K562 (cell line): Measurements from ENCODE around the gene ZNF548. TPM values are rescaled to one million over a fixed set of nuclear protein-coding genes. Genes with fewer than 3 reads are reported as not detected.

Experiments
- FOXP1 ChIP-seq: sonication (generic); formaldehyde crosslinking; IDR thresholded peaks from 2 replicates; pipeline ENCODE4 v1.8.0; 2022; ENCODE audit warnings: mild to moderate bottlenecking, missing genetic modification reagents
- GATA2 ChIP-seq: sonication (generic); formaldehyde crosslinking; IDR thresholded peaks from 2 replicates; pipeline ENCODE4 v1.4.0; 2020; ENCODE audit warnings: mild to moderate bottlenecking, missing genetic modification reagents
- GATAD2B ChIP-seq: fragments of 450-650 bp; IDR thresholded peaks from 2 replicates; pipeline ENCODE4 v1.6.1; 2017; ENCODE audit warnings: mild to moderate bottlenecking, borderline replicate concordance
- ILK ChIP-seq: fragments of 450-650 bp; IDR thresholded peaks from 2 replicates; pipeline ENCODE4 v1.6.1; 2016; ENCODE audit warnings: missing genetic modification characterization, low read depth, mild to moderate bottlenecking, missing compliant biosample characterization, moderate library complexity, borderline replicate concordance
- MYBL2 ChIP-seq, 2 experiments: fragments of 450-650 bp in 1 of 2; sonication (generic) in 1 of 2; formaldehyde crosslinking in 1 of 2; IDR thresholded peaks; 2 replicates each; pipeline versions ENCODE4 v1.6.1 to v1.8.1; 2017 to 2022; ENCODE audit warnings: borderline replicate concordance in 1 of 2, inconsistent platforms in 1 of 2, low read depth in 1 of 2, mild to moderate bottlenecking in 1 of 2, missing genetic modification reagents in 1 of 2, moderate library complexity in 1 of 2
- NCOR1 ChIP-seq: fragments of 450-650 bp; IDR thresholded peaks from 2 replicates; pipeline ENCODE4 v1.6.1; 2016; ENCODE audit warnings: mild to moderate bottlenecking, moderate library complexity
- NEUROD1 ChIP-seq: fragments of 150-350 bp; IDR thresholded peaks from 2 replicates; pipeline ENCODE4 v1.6.1; 2014; ENCODE audit warnings: borderline replicate concordance, low read length, low read depth; ENCODE audit not compliant: partially characterized antibody
- NR3C1 ChIP-seq: sonication (generic); formaldehyde crosslinking; IDR thresholded peaks from 2 replicates; pipeline ENCODE4 v1.8.1; 2022; ENCODE audit warnings: missing genetic modification reagents
- PYGO2 ChIP-seq: fragments of 450-650 bp; IDR thresholded peaks from 2 replicates; pipeline ENCODE4 v1.6.1; 2016; ENCODE audit warnings: mild to moderate bottlenecking, missing genetic modification characterization, moderate library complexity, missing compliant biosample characterization
- XRCC4 ChIP-seq: IDR thresholded peaks from one replicate; pipeline ENCODE4 v1.6.1; 2011; ENCODE audit not compliant: insufficient read depth, insufficient read length; ENCODE audit errors: extremely low read depth
- ZBTB7A ChIP-seq: IDR thresholded peaks from 2 replicates; pipeline ENCODE4 v1.6.1; 2011; ENCODE audit warnings: low read depth, mild to moderate bottlenecking, low read length, moderate library complexity, borderline replicate concordance; ENCODE audit not compliant: control insufficient read depth
- ZFP36 ChIP-seq: fragments of 150-350 bp; IDR thresholded peaks from 2 replicates; pipeline ENCODE4 v1.6.1; 2018; ENCODE audit warnings: low read length, low read depth; ENCODE audit not compliant: partially characterized antibody
- ZKSCAN3 ChIP-seq: fragments of 250-450 bp; sonication (Bioruptor Pico); IDR thresholded peaks from 2 replicates; pipeline ENCODE4 v1.4.0; 2020
- ZNF586 ChIP-seq: fragments of 450-650 bp; formaldehyde crosslinking; conservative IDR thresholded peaks from 2 replicates; pipeline ENCODE4 v1.4.0; 2020; ENCODE audit warnings: mild to moderate bottlenecking, moderate library complexity
- polyA plus RNA-seq, 8 experiments: library from polyadenylated mRNA; depleted of rRNA in 4 of 8; stranded (reverse) in 5 of 8; unstranded in 3 of 8; fragments of >200 nt; fragmentation: Nextera tagmentation in 2 of 8; fragmentation: Illumina TruSeq in 1 of 8; extraction: Ambion mirVana in 2 of 8; extraction: Trizol in 1 of 8; gene quantifications; 2 replicates each; pipeline versions ENCODE4 v1.2.1 to v1.2.3, GENCODE V29; 2011 to 2014; ENCODE audit warnings: inconsistent platforms in 1 of 8, missing spikeins in 1 of 8
- total RNA-seq, 7 experiments: library from RNA; depleted of rRNA in 6 of 7; stranded (reverse); fragments of >200 nt in 6 of 7; fragmentation: Illumina TruSeq in 2 of 7; extraction: Trizol in 2 of 7; gene quantifications; 2 replicates each; pipeline versions ENCODE4 v1.2.1 to v1.2.3, GENCODE V29; 2011 to 2021; ENCODE audit warnings: low replicate concordance in 1 of 7
- TF ChIP-seq, protein P1 (sequence below): sonication (generic); formaldehyde crosslinking; IDR thresholded peaks from 2 replicates; pipeline ENCODE4 v1.8.0; 2023; ENCODE audit warnings: mild to moderate bottlenecking, missing genetic modification reagents
- TF ChIP-seq, protein P2 (sequence below), 2 experiments: fragments of 450-650 bp in 1 of 2; sonication (generic) in 1 of 2; formaldehyde crosslinking in 1 of 2; IDR thresholded peaks in 1 of 2; conservative IDR thresholded peaks in 1 of 2; 2 replicates each; pipeline versions ENCODE4 v1.6.1 to v1.8.1; 2016 to 2023; ENCODE audit warnings: mild to moderate bottlenecking in 2 of 2, moderate library complexity in 2 of 2, inconsistent platforms in 1 of 2, missing genetic modification reagents in 1 of 2
- TF ChIP-seq, protein P3 (sequence below): fragments of 250-450 bp; sonication (Bioruptor Pico); IDR thresholded peaks from 2 replicates; pipeline ENCODE4 v1.4.0; 2020; ENCODE audit warnings: mild to moderate bottlenecking, moderate library complexity, borderline replicate concordance

Gene ZNF548
- total and polyA plus RNA-seq, 9 of the 15 experiments (the other 6 are each of a cell fraction or from before 2014, with no cell fraction given), result 1.5 to 8.7 (median 4.5) TPM

DNA sequence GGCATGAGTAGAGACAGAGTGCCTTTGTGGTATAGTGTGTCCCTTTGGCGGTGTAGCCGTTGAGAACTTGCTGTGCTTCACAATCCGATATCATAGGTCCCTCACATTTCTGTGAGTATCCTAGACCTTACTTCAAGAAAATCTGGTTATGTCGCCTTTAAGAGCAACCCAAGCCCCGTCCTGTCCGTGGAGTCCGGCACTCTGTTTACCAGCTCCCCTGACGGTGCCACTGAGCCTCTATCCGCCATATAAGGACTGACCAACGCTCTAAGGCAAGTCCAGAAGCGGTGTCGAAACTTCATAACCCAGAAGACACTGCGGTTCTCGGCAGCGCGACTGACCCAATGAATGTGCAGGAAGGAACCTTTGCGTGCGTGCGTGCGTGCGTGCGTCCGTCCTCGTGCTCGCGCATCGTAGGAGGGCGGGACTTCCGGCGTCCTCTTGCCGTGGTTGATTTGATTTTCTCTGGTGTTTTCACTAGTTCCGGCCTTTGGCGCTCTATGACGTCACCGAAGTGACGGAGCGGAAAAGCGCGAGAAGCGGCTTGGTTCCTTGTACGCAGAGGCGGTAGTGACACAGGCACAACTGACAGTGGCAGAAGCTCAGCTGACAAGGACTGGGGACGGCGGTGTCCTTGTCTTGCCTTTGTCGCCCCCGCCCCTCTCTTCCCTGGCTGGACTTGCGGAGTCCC is 26.5 kb upstream of the ZNF548 start, which contains the start of the genes TRAPPC2B and ZNF547 (continued):
- TF ChIP-seq GATA2 (CRISPR knock-in tag), result no peak
- TF ChIP-seq ZBTB7A, result no peak
- TF ChIP-seq, protein P1, sequence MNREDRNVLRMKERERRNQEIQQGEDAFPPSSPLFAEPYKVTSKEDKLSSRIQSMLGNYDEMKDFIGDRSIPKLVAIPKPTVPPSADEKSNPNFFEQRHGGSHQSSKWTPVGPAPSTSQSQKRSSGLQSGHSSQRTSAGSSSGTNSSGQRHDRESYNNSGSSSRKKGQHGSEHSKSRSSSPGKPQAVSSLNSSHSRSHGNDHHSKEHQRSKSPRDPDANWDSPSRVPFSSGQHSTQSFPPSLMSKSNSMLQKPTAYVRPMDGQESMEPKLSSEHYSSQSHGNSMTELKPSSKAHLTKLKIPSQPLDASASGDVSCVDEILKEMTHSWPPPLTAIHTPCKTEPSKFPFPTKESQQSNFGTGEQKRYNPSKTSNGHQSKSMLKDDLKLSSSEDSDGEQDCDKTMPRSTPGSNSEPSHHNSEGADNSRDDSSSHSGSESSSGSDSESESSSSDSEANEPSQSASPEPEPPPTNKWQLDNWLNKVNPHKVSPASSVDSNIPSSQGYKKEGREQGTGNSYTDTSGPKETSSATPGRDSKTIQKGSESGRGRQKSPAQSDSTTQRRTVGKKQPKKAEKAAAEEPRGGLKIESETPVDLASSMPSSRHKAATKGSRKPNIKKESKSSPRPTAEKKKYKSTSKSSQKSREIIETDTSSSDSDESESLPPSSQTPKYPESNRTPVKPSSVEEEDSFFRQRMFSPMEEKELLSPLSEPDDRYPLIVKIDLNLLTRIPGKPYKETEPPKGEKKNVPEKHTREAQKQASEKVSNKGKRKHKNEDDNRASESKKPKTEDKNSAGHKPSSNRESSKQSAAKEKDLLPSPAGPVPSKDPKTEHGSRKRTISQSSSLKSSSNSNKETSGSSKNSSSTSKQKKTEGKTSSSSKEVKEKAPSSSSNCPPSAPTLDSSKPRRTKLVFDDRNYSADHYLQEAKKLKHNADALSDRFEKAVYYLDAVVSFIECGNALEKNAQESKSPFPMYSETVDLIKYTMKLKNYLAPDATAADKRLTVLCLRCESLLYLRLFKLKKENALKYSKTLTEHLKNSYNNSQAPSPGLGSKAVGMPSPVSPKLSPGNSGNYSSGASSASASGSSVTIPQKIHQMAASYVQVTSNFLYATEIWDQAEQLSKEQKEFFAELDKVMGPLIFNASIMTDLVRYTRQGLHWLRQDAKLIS (CRISPR knock-in tag), result no peak
- no peak for TF ChIP-seq ILK (tag)
- TF ChIP-seq XRCC4, result no peak
- TF ChIP-seq, protein P2, sequence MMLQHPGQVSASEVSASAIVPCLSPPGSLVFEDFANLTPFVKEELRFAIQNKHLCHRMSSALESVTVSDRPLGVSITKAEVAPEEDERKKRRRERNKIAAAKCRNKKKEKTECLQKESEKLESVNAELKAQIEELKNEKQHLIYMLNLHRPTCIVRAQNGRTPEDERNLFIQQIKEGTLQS (IDR thresholded peaks at IDR 0.05), result peak; percentile 98
- TF ChIP-seq, protein P2 (CRISPR knock-in tag; conservative IDR thresholded peaks at IDR 0.05), result no peak
- TF ChIP-seq PYGO2 (tag), result no peak
- no peak for TF ChIP-seq MYBL2 (IDR thresholded peaks at IDR 0.05; ENCODE audit: low read depth)
- TF ChIP-seq MYBL2 (CRISPR knock-in tag; IDR thresholded peaks at IDR 0.05; ENCODE audit: borderline replicate concordance), result no peak
- no peak for TF ChIP-seq NCOR1
- no peak for TF ChIP-seq ZFP36
- no peak for TF ChIP-seq NR3C1 (CRISPR knock-in tag)
- TF ChIP-seq ZNF586 (CRISPR knock-in tag), result no peak
- TF ChIP-seq FOXP1 (CRISPR knock-in tag), result no peak
- no peak for TF ChIP-seq NEUROD1
- no peak for TF ChIP-seq GATAD2B
- TF ChIP-seq, protein P3, sequence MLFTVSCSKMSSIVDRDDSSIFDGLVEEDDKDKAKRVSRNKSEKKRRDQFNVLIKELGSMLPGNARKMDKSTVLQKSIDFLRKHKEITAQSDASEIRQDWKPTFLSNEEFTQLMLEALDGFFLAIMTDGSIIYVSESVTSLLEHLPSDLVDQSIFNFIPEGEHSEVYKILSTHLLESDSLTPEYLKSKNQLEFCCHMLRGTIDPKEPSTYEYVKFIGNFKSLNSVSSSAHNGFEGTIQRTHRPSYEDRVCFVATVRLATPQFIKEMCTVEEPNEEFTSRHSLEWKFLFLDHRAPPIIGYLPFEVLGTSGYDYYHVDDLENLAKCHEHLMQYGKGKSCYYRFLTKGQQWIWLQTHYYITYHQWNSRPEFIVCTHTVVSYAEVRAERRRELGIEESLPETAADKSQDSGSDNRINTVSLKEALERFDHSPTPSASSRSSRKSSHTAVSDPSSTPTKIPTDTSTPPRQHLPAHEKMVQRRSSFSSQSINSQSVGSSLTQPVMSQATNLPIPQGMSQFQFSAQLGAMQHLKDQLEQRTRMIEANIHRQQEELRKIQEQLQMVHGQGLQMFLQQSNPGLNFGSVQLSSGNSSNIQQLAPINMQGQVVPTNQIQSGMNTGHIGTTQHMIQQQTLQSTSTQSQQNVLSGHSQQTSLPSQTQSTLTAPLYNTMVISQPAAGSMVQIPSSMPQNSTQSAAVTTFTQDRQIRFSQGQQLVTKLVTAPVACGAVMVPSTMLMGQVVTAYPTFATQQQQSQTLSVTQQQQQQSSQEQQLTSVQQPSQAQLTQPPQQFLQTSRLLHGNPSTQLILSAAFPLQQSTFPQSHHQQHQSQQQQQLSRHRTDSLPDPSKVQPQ (CRISPR knock-in tag), result no peak
- no peak for TF ChIP-seq ZKSCAN3
